SK-N-MC (cell line): ENCODE data around the gene SRCIN1.

ENCODE experiments used
- EZH2 ChIP-seq: fragments of 200-600 bp; sonication (generic); IDR thresholded peaks from one replicate; pipeline ENCODE4 v1.6.1; 2017; ENCODE audit warnings: antibody characterized with exemption
- FOXP2 ChIP-seq: optimal IDR thresholded peaks from 2 replicates; pipeline ENCODE3; 2011; ENCODE audit warnings: mild to moderate bottlenecking, moderate library complexity; ENCODE audit not compliant: insufficient read depth; ENCODE audit errors: extremely low read length, control extremely low read depth
- POLR2AphosphoS5 ChIP-seq: IDR thresholded peaks from 2 replicates; pipeline ENCODE4 v1.6.1; 2012; ENCODE audit warnings: mild to moderate bottlenecking, low read depth, low read length, borderline replicate concordance

DNA sequence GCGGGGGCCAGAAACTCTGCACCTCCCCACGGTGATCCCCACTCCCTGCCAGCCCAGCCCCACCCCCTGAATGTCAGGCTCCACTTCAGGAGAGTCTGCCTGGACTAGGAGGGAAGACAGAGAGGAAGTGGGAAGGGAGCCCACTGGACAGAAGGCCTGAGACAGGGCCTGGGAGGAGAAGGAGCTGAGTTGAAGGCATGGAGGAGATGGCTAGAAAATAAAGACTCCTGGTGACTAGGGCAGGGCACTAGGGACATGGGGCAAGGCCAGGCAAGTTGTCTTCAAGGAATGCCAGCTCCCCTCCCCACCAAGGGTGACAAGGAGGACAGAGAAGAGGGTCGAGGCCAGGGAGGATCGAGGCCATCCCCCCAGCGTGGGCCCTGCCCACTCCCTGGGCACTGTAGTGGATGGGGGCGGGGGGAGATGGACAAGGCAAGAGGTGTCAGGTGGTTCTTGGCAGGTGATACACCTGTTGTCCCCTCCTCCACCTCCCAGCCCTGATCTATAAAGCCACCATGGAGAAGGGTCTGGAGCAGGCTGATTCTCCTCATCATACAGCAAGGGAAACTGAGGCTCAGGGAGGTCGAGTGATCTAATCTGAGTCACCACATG lies 19.7 kb downstream of the SRCIN1 start:
- TF ChIP-seq EZH2 (no peak), POLR2AphosphoS5 (no peak), FOXP2 (no peak)
